C4-2B (cell line): ENCODE results near the gene SLC2A9.

Experiments
- ZFX ChIP-seq: fragments of 450-650 bp; IDR thresholded peaks from 2 replicates; pipeline ENCODE4 v1.6.1; 2017
- TF ChIP-seq, protein P1 (sequence below): fragments of 450-650 bp; conservative IDR thresholded peaks from 2 replicates; pipeline ENCODE4 v1.5.1; 2017; ENCODE audit warnings: mild to moderate bottlenecking

DNA sequence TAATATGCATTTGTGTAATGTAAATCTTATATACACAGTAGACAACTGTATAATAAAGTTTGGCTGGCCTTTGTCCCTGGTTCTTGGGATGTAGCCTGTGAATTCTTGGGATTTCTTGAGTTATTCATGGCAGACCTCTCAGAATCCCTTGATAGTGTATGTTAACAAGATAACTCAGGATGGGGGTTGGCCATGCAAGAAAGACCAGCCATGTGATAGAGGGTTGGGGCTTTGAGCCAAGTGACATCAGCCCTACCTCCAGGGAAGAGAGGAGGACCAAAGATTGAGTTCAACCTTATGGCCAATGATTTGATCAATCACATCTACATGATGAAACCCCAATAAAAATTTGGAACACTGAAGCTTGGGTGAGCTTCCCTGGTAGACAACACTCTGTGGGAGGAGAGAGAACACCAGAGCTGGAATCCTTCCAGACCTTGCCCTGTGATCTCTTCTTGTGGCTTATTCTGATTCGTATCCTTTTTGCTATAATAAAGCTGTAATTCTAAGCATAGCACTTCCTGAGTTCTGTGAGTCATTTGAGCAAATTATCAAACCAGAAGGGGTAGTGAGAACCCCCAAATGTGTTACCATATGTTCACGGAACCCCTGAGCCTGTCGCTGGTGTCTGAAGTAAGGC lies 11.3 kb downstream of the SLC2A9 start:
- TF ChIP-seq, protein P1, sequence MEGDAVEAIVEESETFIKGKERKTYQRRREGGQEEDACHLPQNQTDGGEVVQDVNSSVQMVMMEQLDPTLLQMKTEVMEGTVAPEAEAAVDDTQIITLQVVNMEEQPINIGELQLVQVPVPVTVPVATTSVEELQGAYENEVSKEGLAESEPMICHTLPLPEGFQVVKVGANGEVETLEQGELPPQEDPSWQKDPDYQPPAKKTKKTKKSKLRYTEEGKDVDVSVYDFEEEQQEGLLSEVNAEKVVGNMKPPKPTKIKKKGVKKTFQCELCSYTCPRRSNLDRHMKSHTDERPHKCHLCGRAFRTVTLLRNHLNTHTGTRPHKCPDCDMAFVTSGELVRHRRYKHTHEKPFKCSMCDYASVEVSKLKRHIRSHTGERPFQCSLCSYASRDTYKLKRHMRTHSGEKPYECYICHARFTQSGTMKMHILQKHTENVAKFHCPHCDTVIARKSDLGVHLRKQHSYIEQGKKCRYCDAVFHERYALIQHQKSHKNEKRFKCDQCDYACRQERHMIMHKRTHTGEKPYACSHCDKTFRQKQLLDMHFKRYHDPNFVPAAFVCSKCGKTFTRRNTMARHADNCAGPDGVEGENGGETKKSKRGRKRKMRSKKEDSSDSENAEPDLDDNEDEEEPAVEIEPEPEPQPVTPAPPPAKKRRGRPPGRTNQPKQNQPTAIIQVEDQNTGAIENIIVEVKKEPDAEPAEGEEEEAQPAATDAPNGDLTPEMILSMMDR: no peak
- no peak for TF ChIP-seq ZFX
